GM21825 (cell line): Measurements from ENCODE around the gene KLF12.

Experiments
- ATAC-seq: cut with Tn5 transposase; IDR thresholded peaks from one replicate; pipeline ENCODE4 v1.9.1; 2021; ENCODE audit warnings: mild to moderate bottlenecking, moderate library complexity; ENCODE audit not compliant: unreplicated experiment

The KLF12 gene

GRCh38 chr13:74104661-74105275 lies 29.4 kb downstream of the KLF12 start:
- ATAC-seq: no peak

- ATAC-seq: no peak
Measured at GRCh38 chr13:74103970-74104555, 30.1 kb downstream of the KLF12 start.

- ATAC-seq: no peak
Measured at GRCh38 chr13:74103196-74103595, 31.0 kb downstream of the KLF12 start.

GRCh38 chr13:74102691-74103090 lies 31.5 kb downstream of the KLF12 start:
- no peak for ATAC-seq

GRCh38 chr13:74101436-74101835 lies 32.8 kb downstream of the KLF12 start:
- ATAC-seq: no peak

GRCh38 chr13:74098077-74098476 lies 36.1 kb downstream of the KLF12 start:
- ATAC-seq: no peak

GRCh38 chr13:74097116-74097515 lies 37.1 kb downstream of the KLF12 start:
- ATAC-seq: no peak

- no peak for ATAC-seq
Measured at GRCh38 chr13:74093691-74094090, 40.5 kb downstream of the KLF12 start.

GRCh38 chr13:74092711-74093110 lies 41.5 kb downstream of the KLF12 start:
- ATAC-seq: no peak

- no peak for ATAC-seq
Measured at GRCh38 chr13:74090869-74091605, 43.2 kb downstream of the KLF12 start.

GRCh38 chr13:74090397-74090796 lies 43.8 kb downstream of the KLF12 start:
- no peak for ATAC-seq

GRCh38 chr13:74087357-74087756 lies 46.8 kb downstream of the KLF12 start:
- ATAC-seq: no peak
